OCI-LY1 (cell line): ENCODE results near the gene MED6.

Source experiments
- H2AFZ ChIP-seq: fragments of 200-600 bp; sonication (generic), shearing (Covaris generic); 2 replicates; pipeline ENCODE4 v1.6.0; 2014; ENCODE audit warnings: antibody characterized with exemption, mild to moderate bottlenecking, low read length
- H3F3A ChIP-seq: fragments of 200-600 bp; sonication (generic), shearing (Covaris generic); 2 replicates; pipeline ENCODE4 v1.6.0; 2014; ENCODE audit warnings: mild to moderate bottlenecking, antibody characterized with exemption, low read length, moderate library complexity; ENCODE audit not compliant: insufficient read depth
- H3K27ac ChIP-seq: fragments of 200-600 bp; sonication (generic); 2 replicates; pipeline ENCODE4 v1.5.1; 2014; ENCODE audit warnings: low read length, mixed run types, mild to moderate bottlenecking, low read depth; ENCODE audit not compliant: poor library complexity, severe bottlenecking
- H3K27me3 ChIP-seq: fragments of 200-600 bp; sonication (generic); 2 replicates; pipeline ENCODE4 v1.6.0; 2014; ENCODE audit warnings: antibody characterized with exemption, mild to moderate bottlenecking, low read length, moderate library complexity; ENCODE audit not compliant: insufficient read depth
- H3K36me3 ChIP-seq: fragments of 200-600 bp; sonication (generic); 2 replicates; pipeline ENCODE4 v1.6.1; 2014; ENCODE audit warnings: mild to moderate bottlenecking, antibody characterized with exemption, low read length, moderate library complexity, mixed read lengths; ENCODE audit not compliant: insufficient read depth
- H3K4me1 ChIP-seq: fragments of 200-600 bp; sonication (generic); 2 replicates; pipeline ENCODE4 v1.5.1; 2014; ENCODE audit warnings: mild to moderate bottlenecking, low read length, moderate library complexity; ENCODE audit not compliant: insufficient read depth, severe bottlenecking
- H3K4me2 ChIP-seq: fragments of 200-600 bp; sonication (generic), shearing (Covaris generic); 2 replicates; pipeline ENCODE4 v1.6.1; 2014; ENCODE audit warnings: low read length
- H3K4me3 ChIP-seq: fragments of 200-600 bp; sonication (generic); 2 replicates; pipeline ENCODE4 v1.5.1; 2014; ENCODE audit warnings: low read length, low read depth, mild to moderate bottlenecking, mixed read lengths; ENCODE audit not compliant: poor library complexity, severe bottlenecking
- H3K79me2 ChIP-seq: fragments of 200-600 bp; shearing (Covaris generic); 2 replicates; pipeline ENCODE4 v1.6.1; 2016; ENCODE audit warnings: mixed run types, low read length, mixed read lengths; ENCODE audit not compliant: insufficient read depth
- H3K9ac ChIP-seq: fragments of 200-600 bp; sonication (generic), shearing (Covaris generic); 2 replicates; pipeline ENCODE4 v1.6.1; 2014; ENCODE audit warnings: mild to moderate bottlenecking, low read length, mixed read lengths
- H3K9me2 ChIP-seq: fragments of 200-600 bp; sonication (generic), shearing (Covaris generic); 2 replicates; pipeline ENCODE4 v1.6.1; 2014; ENCODE audit warnings: low read depth, mild to moderate bottlenecking, low read length, mixed read lengths
- H3K9me3 ChIP-seq: fragments of 200-600 bp; shearing (Covaris generic); 2 replicates; pipeline ENCODE4 v1.6.1; 2014; ENCODE audit warnings: low read length, mixed read lengths
- H4K20me1 ChIP-seq: fragments of 200-600 bp; sonication (generic), shearing (Covaris generic); 2 replicates; pipeline ENCODE4 v1.6.0; 2016; ENCODE audit warnings: mild to moderate bottlenecking, low read length; ENCODE audit not compliant: insufficient read depth
- EZH2 ChIP-seq: fragments of 200-600 bp; sonication (generic), shearing (Covaris generic); IDR thresholded peaks from 2 replicates; pipeline ENCODE4 v1.8.0; 2017; ENCODE audit warnings: borderline replicate concordance, mixed run types, mild to moderate bottlenecking, antibody characterized with exemption, low read length, moderate library complexity, mixed read lengths
- TF ChIP-seq, protein P1 (sequence below): fragments of 200-600 bp; sonication (generic), shearing (Covaris generic); IDR thresholded peaks from 2 replicates; pipeline ENCODE4 v1.5.1; 2017; ENCODE audit warnings: mild to moderate bottlenecking, antibody characterized with exemption, low read length, moderate library complexity, mixed read lengths

Gene MED6

DNA sequence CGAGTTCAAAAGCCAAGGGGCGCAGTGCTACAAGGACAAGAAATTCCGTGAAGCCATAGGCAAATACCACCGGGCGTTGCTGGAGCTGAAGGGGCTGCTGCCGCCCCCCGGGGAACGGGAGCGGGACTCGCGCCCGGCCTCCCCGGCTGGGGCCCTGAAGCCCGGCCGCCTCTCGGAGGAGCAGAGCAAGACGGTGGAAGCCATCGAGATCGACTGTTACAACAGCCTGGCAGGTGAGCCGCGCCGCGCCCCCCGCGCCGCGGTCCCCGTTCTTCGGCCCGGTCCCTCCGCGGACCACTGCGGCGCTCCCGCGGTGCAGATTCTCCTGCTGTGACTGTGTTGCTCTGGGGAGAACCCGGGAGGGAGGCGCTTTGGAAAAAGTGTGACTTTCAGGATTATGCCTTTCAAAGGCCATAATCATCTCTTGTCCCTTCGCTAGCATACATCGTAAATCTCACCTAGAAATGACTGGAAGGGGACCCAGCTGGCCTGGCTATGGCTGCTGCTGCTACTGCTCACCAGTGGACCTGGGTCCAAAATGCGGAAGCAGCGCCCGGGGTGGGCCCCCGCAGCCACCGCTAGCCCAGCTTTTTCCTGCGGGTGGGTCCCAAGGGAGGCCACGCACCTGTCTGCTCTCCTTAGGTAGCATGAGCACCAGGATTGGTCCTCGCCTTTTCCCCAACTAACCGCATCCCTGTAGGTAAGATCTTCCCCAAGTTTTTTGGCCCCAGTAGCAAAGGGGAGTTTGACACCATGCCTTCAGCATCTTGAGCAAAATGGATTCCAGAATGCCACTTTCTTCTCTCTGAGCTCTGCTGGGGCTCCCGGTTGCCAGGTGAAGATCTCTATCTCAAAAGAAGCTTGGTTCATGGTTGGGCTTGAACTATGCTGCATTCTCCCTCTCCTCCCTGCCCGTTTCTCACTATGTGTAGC lies 42.1 kb upstream of the MED6 start:
- peak overlapping the region; percentile 83 for H3K27ac ChIP-seq
- no peak overlapping the region for H2AFZ ChIP-seq
- no peak for TF ChIP-seq EZH2
- TF ChIP-seq, protein P1, sequence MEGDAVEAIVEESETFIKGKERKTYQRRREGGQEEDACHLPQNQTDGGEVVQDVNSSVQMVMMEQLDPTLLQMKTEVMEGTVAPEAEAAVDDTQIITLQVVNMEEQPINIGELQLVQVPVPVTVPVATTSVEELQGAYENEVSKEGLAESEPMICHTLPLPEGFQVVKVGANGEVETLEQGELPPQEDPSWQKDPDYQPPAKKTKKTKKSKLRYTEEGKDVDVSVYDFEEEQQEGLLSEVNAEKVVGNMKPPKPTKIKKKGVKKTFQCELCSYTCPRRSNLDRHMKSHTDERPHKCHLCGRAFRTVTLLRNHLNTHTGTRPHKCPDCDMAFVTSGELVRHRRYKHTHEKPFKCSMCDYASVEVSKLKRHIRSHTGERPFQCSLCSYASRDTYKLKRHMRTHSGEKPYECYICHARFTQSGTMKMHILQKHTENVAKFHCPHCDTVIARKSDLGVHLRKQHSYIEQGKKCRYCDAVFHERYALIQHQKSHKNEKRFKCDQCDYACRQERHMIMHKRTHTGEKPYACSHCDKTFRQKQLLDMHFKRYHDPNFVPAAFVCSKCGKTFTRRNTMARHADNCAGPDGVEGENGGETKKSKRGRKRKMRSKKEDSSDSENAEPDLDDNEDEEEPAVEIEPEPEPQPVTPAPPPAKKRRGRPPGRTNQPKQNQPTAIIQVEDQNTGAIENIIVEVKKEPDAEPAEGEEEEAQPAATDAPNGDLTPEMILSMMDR: no peak
- no peaks in the 10 kb centered on the region for H3K9me3 ChIP-seq
- no peaks in the 10 kb centered on the region for H3K27me3 ChIP-seq
- H3K36me3 ChIP-seq: peaks cover 22% of the 10 kb centered on the region; the same call in 1 of the 2 replicates
- H3K79me2 ChIP-seq: peaks cover 53% of the 10 kb centered on the region
- H3K4me1 ChIP-seq: peaks cover 57% of the 10 kb centered on the region
- peak overlapping the region; percentile 83 for H3K4me2 ChIP-seq
- H3F3A ChIP-seq: no peaks in the 10 kb centered on the region
- no peaks in the 10 kb centered on the region for H3K9me2 ChIP-seq
- no peaks in the 10 kb centered on the region for H4K20me1 ChIP-seq
- H3K4me3 ChIP-seq: peak overlapping the region; percentile 99
- peak overlapping the region; percentile 100 for H3K9ac ChIP-seq

DNA sequence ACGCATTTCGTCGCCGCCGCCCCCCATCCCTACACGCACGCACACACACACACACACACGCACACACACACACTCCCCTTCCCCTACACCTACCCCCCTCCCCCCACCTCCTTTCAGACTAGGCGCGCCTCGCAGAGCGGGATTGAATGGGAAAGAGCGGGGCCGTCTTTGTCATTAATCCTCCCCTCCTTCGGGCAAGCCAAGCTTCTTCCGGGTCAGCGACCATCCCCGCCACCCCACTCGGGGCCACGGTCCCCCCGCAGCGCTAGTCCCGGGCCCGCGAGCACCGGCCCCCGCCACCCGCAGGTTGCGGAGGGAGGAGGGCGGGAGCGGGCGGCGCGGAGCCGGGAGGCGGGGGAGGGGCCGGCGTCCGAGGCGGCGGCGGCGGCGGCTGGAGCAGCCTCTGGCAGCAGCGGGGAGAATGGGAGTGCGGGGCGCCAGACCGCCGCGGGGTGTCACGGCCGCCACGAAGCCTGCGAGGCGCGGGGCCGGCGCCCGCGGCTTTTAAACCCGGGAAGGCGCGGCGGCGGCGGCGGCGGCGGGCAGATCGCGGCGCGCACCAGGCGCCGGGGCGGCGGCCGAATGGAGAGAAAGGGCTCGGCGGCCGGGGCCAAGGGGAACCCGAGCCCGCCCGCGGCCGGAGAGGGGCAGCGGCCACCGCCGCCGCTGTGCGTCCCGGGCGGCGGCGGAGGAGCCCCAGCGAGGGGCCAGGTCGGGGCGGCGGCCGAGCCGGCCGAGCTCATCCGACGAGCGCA lies 41.3 kb upstream of the MED6 start, which contains the start of gene TTC9:
TSS of gene TTC9 (plus strand) at position 369 of the 755 bp plus-strand sequence. CDS start at position 583, 214 bp downstream.
- H3K9me2 ChIP-seq: no peaks in the 10 kb centered on the region
- peaks cover 45% of the 10 kb centered on the region for H3K79me2 ChIP-seq
- H4K20me1 ChIP-seq: no peaks in the 10 kb centered on the region
- peak within 1 kb of the TSS; percentile 100 for H3K9ac ChIP-seq
- H3F3A ChIP-seq: no peaks in the 10 kb centered on the region
- no peak for TF ChIP-seq EZH2
- TF ChIP-seq, protein P1: no peak
- peaks cover 49% of the 10 kb centered on the region for H3K4me1 ChIP-seq
- peak within 1 kb of the TSS; percentile 99 for H3K4me3 ChIP-seq
- peak within 1 kb of the TSS; percentile 83 for H3K27ac ChIP-seq
- no peaks in the 10 kb centered on the region for H3K27me3 ChIP-seq
- peaks cover 18% of the 10 kb centered on the region for H3K36me3 ChIP-seq
- no peaks in the 10 kb centered on the region for H3K9me3 ChIP-seq
- no peak within 1 kb of the TSS for H2AFZ ChIP-seq
- peak within 1 kb of the TSS; percentile 87 for H3K4me2 ChIP-seq

DNA sequence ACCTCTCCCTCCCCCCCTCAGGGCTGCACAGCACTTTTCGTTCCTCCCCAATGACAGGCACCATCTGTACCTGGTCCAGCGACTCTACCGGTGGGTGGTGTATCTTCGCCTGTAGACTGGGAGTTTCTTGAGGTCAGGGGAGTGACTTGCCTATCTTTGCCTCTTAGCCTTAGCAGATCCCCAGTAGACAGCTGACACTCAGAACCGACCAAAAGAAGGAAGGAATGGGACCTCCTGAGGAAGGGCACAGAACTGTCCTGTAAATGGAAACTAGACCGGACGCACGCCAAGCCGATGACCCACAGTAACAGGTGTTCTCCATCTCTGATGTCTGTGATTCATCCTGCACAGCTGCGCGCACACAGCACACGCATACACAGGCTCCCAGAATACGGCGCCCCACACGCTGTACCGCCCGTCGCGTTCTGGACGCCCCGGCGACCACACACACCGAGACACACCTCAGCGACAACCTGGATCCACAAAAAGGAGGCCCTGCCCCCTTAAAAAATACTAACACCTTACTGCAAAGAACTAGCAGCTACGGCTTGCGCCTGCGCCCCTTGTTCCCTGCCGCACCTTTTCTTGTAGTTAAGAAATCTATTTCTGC lies 40.6 kb upstream of the MED6 start:
- Histone ChIP-seq H3K27me3 (no peaks in the 10 kb centered on the region), H4K20me1 (no peaks in the 10 kb centered on the region), H3K79me2 (peaks cover 38% of the 10 kb centered on the region), H3K9me2 (no peaks in the 10 kb centered on the region), H3K9me3 (peaks cover 2% of the 10 kb centered on the region; the same call in 1 of the 2 replicates), H3K9ac (peak overlapping the region; percentile 72), H3K4me3 (peak overlapping the region; percentile 99), H3K4me2 (peak overlapping the region; percentile 87), H3K36me3 (peaks cover 16% of the 10 kb centered on the region), H3F3A (no peaks in the 10 kb centered on the region), H3K4me1 (peaks cover 42% of the 10 kb centered on the region), H3K27ac (peak overlapping the region; percentile 77), H2AFZ (no peak overlapping the region)
- TF ChIP-seq, protein P1: peak; percentile 24; the same call in 1 of the 2 replicates
- TF ChIP-seq EZH2: no peak
